Measurements from ENCODE around the gene C11orf68. TPM values are rescaled to one million over a fixed set of nuclear protein-coding genes. Genes with fewer than 3 reads are reported as not detected.

The C11orf68 gene
- total and polyA plus RNA-seq, 2 donors (not counting 1 experiment from before 2014, with no cell fraction given), result 34.9 to 50.6 TPM

GRCh38 chr11:65871811-65872548, 46.9 kb downstream of the C11orf68 start:
- no peak overlapping the region for H3K4me3 ChIP-seq (ENCODE audit: control extremely low read depth in 1 of 5, extremely low read depth in 1 of 5, insufficient read depth in 1 of 5, low read depth in 2 of 5, low read length in 4 of 5)
- Mint-ChIP-seq H3K27ac (no peak overlapping the region), H3K4me1 (peaks cover 29% of the 10 kb centered on the region), H3K4me3 (peak overlapping the region; percentile 49), H3K9me3 (ENCODE audit: insufficient read depth) (no peaks in the 10 kb centered on the region), H3K27me3 (peaks cover 5% of the 10 kb centered on the region)
- H3K9ac ChIP-seq (ENCODE audit: low read length), result no peak overlapping the region
- no peaks in the 10 kb centered on the region for H3K9me3 ChIP-seq (ENCODE audit: control extremely low read depth in 1 of 3, control insufficient read depth in 2 of 3, insufficient read depth in 1 of 3, low read length in 2 of 3)
- H3K36me3 ChIP-seq (replicated peaks in 1 of 2; ENCODE audit: control extremely low read depth in 1 of 2, control insufficient read depth in 1 of 2, extremely low read depth in 1 of 2, insufficient read depth in 2 of 2, low read length in 1 of 2), result peaks cover 0 to 2% of the 10 kb centered on the region in 2 experiments
- ATAC-seq (ENCODE audit: low read depth) (no peak), DNase-seq (no peak)
- ChIA-PET POLR2A (interaction anchor here (2.3 to 3.6 kb wide), 2 partner anchors 11 to 16 kb away, joined by 20 to 24 read pairs; partner anchors contain the start of genes FIBP and MUS81), CTCF (interaction anchor here (6.7 to 7.0 kb wide), 2 partner anchors 12 to 16 kb away, joined by 65 to 71 read pairs; partner anchors contain the start of genes CCDC85B, CFL1, FIBP and MUS81)
- H2AFZ ChIP-seq (ENCODE audit: insufficient read depth, low read depth, low read length, poor library complexity, severe bottlenecking), result no peak overlapping the region
- H3K27ac ChIP-seq (ENCODE audit: low read length in 2 of 2), result no peak overlapping the region
- H3K4me1 ChIP-seq (ENCODE audit: control insufficient read depth in 2 of 2, insufficient read depth in 2 of 2, low read length in 2 of 2), result peaks cover 10 to 29% of the 10 kb centered on the region in 2 donors
- no peaks in the 10 kb centered on the region for H3K27me3 ChIP-seq (replicated peaks in 1 of 4; ENCODE audit: control extremely low read depth in 1 of 4, control insufficient read depth in 3 of 4, insufficient read depth in 4 of 4, low read length in 3 of 4)
- intact Hi-C loops (cut with micrococcal nuclease), result loop anchor here (2.0 to 5.0 kb wide), 3 partner anchors 13 to 180 kb away; partner anchors contain the start of genes CFL1, FIBP and SF3B2
- no peaks in the 10 kb centered on the region for H3K79me2 ChIP-seq (ENCODE audit: control insufficient read depth, insufficient read depth, low read length)
- H4K20me1 ChIP-seq (ENCODE audit: control insufficient read depth, insufficient read depth, low read length, poor library complexity, severe bottlenecking), result no peaks in the 10 kb centered on the region
- TF ChIP-seq CTCF (IDR thresholded peaks at IDR 0.05), result no peak
- TF ChIP-seq EZH2 (IDR thresholded peaks at IDR 0.05; ENCODE audit: borderline replicate concordance, insufficient read depth, low read depth, low read length, poor library complexity, severe bottlenecking), result no peak
- 88% methylated on average over 26 of the region's 26 CpGs for WGBS (ENCODE audit: insufficient coverage)
- H3K4me2 ChIP-seq (replicated peaks; ENCODE audit: low read depth, low read length, poor library complexity, severe bottlenecking), result peak overlapping the region; percentile 91
